ENCODE data around the gene GGTA1. TPM values are rescaled to one million over a fixed set of nuclear protein-coding genes. Genes with fewer than 3 reads are reported as not detected.

GGTA1 gene
- total RNA-seq, 1 experiment from 2014 or later = not detected

GRCh38 chr9:121538221-121538620 lies 38.6 kb upstream of the GGTA1 start:
- Mint-ChIP-seq H3K4me1 (ENCODE audit: low read depth, unreplicated experiment) (peaks cover 1% of the 10 kb centered on the region), H3K27ac (ENCODE audit: unreplicated experiment) (no peak overlapping the region), H3K36me3 (ENCODE audit: insufficient read depth, unreplicated experiment) (no peaks in the 10 kb centered on the region), H3K9me3 (ENCODE audit: unreplicated experiment) (no peaks in the 10 kb centered on the region), H3K27me3 (ENCODE audit: insufficient read depth, unreplicated experiment) (no peaks in the 10 kb centered on the region), H3K4me3 (ENCODE audit: unreplicated experiment) (no peak overlapping the region)
- Histone ChIP-seq H3K9me3 (no peaks in the 10 kb centered on the region), H3K4me1 (no peaks in the 10 kb centered on the region), H3K4me3 (ENCODE audit: low read depth, low read length) (no peak overlapping the region), H3K27me3 (replicated peaks; ENCODE audit: control insufficient read depth, insufficient read depth, low read length) (no peaks in the 10 kb centered on the region), H3K36me3 (ENCODE audit: control insufficient read depth, insufficient read depth, low read length) (no peaks in the 10 kb centered on the region)
- TF ChIP-seq CTCF (IDR thresholded peaks at IDR 0.05; ENCODE audit: insufficient read depth in 1 of 2, low read depth in 1 of 2, low read length in 1 of 2, severe bottlenecking in 1 of 2, unreplicated experiment in 1 of 2) = no peak
- DNase-seq = peak in 1 of 2 experiments; percentile 15
- BruUV-seq (replicated peaks) = no TSS peak
- POLR2A ChIA-PET = no interaction called here
- CTCF ChIA-PET = no interaction called here
- intact Hi-C loops (cut with micrococcal nuclease; ENCODE audit: unreplicated experiment) = no loop called here

GRCh38 chr9:121537283-121537682 lies 37.6 kb upstream of the GGTA1 start:
- TF ChIP-seq CTCF (IDR thresholded peaks at IDR 0.05; ENCODE audit: insufficient read depth in 1 of 2, low read depth in 1 of 2, low read length in 1 of 2, severe bottlenecking in 1 of 2, unreplicated experiment in 1 of 2) = no peak
- H3K36me3 Mint-ChIP-seq (ENCODE audit: insufficient read depth, unreplicated experiment) = no peaks in the 10 kb centered on the region
- H3K4me1 Mint-ChIP-seq (ENCODE audit: low read depth, unreplicated experiment) = peaks cover 6% of the 10 kb centered on the region
- H3K9me3 ChIP-seq = no peaks in the 10 kb centered on the region
- no peak overlapping the region for H3K4me3 Mint-ChIP-seq (ENCODE audit: unreplicated experiment)
- no peaks in the 10 kb centered on the region for H3K27me3 ChIP-seq (replicated peaks; ENCODE audit: control insufficient read depth, insufficient read depth, low read length)
- H3K27me3 Mint-ChIP-seq (ENCODE audit: insufficient read depth, unreplicated experiment) = no peaks in the 10 kb centered on the region
- ChIA-PET CTCF (interaction anchor here (0.7 kb wide), 1 partner anchor 9 kb away, joined by 3 read pairs; no protein-coding TSS in a partner anchor), POLR2A (no interaction called here)
- H3K9me3 Mint-ChIP-seq (ENCODE audit: unreplicated experiment) = no peaks in the 10 kb centered on the region
- H3K4me1 ChIP-seq = no peaks in the 10 kb centered on the region
- DNase-seq = no peak
- no peaks in the 10 kb centered on the region for H3K36me3 ChIP-seq (ENCODE audit: control insufficient read depth, insufficient read depth, low read length)
- no peak overlapping the region for H3K4me3 ChIP-seq (ENCODE audit: low read depth, low read length)
- BruUV-seq (replicated peaks) = no TSS peak
- no peak overlapping the region for H3K27ac Mint-ChIP-seq (ENCODE audit: unreplicated experiment)
- intact Hi-C loops (cut with micrococcal nuclease; ENCODE audit: unreplicated experiment) = no loop called here

GRCh38 chr9:121532881-121533280 lies 33.2 kb upstream of the GGTA1 start:
- Mint-ChIP-seq H3K27me3 (ENCODE audit: insufficient read depth, unreplicated experiment) (peaks cover 4% of the 10 kb centered on the region), H3K4me1 (ENCODE audit: low read depth, unreplicated experiment) (peaks cover 6% of the 10 kb centered on the region), H3K36me3 (ENCODE audit: insufficient read depth, unreplicated experiment) (no peaks in the 10 kb centered on the region), H3K9me3 (ENCODE audit: unreplicated experiment) (no peaks in the 10 kb centered on the region), H3K27ac (ENCODE audit: unreplicated experiment) (peak overlapping the region; percentile 0), H3K4me3 (ENCODE audit: unreplicated experiment) (no peak overlapping the region)
- intact Hi-C loops (cut with micrococcal nuclease; ENCODE audit: unreplicated experiment) = no loop called here
- no peaks in the 10 kb centered on the region for H3K9me3 ChIP-seq
- TF ChIP-seq CTCF (IDR thresholded peaks at IDR 0.05; ENCODE audit: insufficient read depth in 1 of 2, low read depth in 1 of 2, low read length in 1 of 2, severe bottlenecking in 1 of 2, unreplicated experiment in 1 of 2) = no peak
- ChIA-PET POLR2A (no interaction called here), CTCF (no interaction called here)
- H3K27me3 ChIP-seq (replicated peaks; ENCODE audit: control insufficient read depth, insufficient read depth, low read length) = no peaks in the 10 kb centered on the region
- no peaks in the 10 kb centered on the region for H3K4me1 ChIP-seq
- no peak overlapping the region for H3K4me3 ChIP-seq (ENCODE audit: low read depth, low read length)
- H3K36me3 ChIP-seq (ENCODE audit: control insufficient read depth, insufficient read depth, low read length) = no peaks in the 10 kb centered on the region
- no peak for DNase-seq
- no TSS peak for BruUV-seq (replicated peaks)
